Measurements from ENCODE around the gene TAF3.
"Not testable (repeated sequence)": the region's sequence is repeated elsewhere in the genome, so short reads cannot be mapped to it uniquely, and the experiment has no call there.

The TAF3 gene

GRCh38 chr10:8026349-8027259, 208.3 kb downstream of the TAF3 start:
- no peak for DNase-seq (ENCODE audit: low read depth in 2 of 2, low spot score in 1 of 2)

- not testable (repeated sequence) for DNase-seq (ENCODE audit: low read depth in 2 of 2, low spot score in 1 of 2)
Measured at GRCh38 chr10:8031211-8031610, 212.9 kb downstream of the TAF3 start.

GRCh38 chr10:8032558-8032957, 214.3 kb downstream of the TAF3 start:
- no peak for DNase-seq (ENCODE audit: low read depth in 2 of 2, low spot score in 1 of 2)

GRCh38 chr10:8033812-8034465, 215.6 kb downstream of the TAF3 start:
- no peak for DNase-seq (ENCODE audit: low read depth in 2 of 2, low spot score in 1 of 2)

- no peak for DNase-seq (ENCODE audit: low read depth in 2 of 2, low spot score in 1 of 2)
Measured at GRCh38 chr10:8034466-8035005, 216.2 kb downstream of the TAF3 start.

GRCh38 chr10:8035006-8035640, 216.8 kb downstream of the TAF3 start:
- no peak for DNase-seq (ENCODE audit: low read depth in 2 of 2, low spot score in 1 of 2)

GRCh38 chr10:8035641-8036470, 217.6 kb downstream of the TAF3 start:
- DNase-seq (ENCODE audit: low read depth in 2 of 2, low spot score in 1 of 2): no peak

GRCh38 chr10:8036506-8037198, 218.3 kb downstream of the TAF3 start:
- DNase-seq (ENCODE audit: low read depth in 2 of 2, low spot score in 1 of 2): no peak

- DNase-seq (ENCODE audit: low read depth in 2 of 2, low spot score in 1 of 2): no peak
Measured at GRCh38 chr10:8037199-8037801, 219.0 kb downstream of the TAF3 start.

GRCh38 chr10:8037941-8038894, 219.9 kb downstream of the TAF3 start:
- DNase-seq (ENCODE audit: low read depth in 2 of 2, low spot score in 1 of 2): no peak

GRCh38 chr10:8039321-8039881, 221.1 kb downstream of the TAF3 start:
- no peak for DNase-seq (ENCODE audit: low read depth in 2 of 2, low spot score in 1 of 2)

GRCh38 chr10:8040651-8041050, 222.3 kb downstream of the TAF3 start:
- no peak for DNase-seq (ENCODE audit: low read depth in 2 of 2, low spot score in 1 of 2)

GRCh38 chr10:8041284-8041991, 223.1 kb downstream of the TAF3 start:
- DNase-seq (ENCODE audit: low read depth in 2 of 2, low spot score in 1 of 2): no peak

- DNase-seq (ENCODE audit: low read depth in 2 of 2, low spot score in 1 of 2): no peak
Measured at GRCh38 chr10:8041992-8042720, 223.9 kb downstream of the TAF3 start.

GRCh38 chr10:8042721-8043568, 224.6 kb downstream of the TAF3 start:
- DNase-seq (ENCODE audit: low read depth in 2 of 2, low spot score in 1 of 2): no peak

All from stimulated activated CD8-positive, alpha-beta memory T cell treated with anti-CD3 and anti-CD28 coated beads, Interleukin-4, amount 100 ng/mL, for 4 hours (primary cell).